NT2/D1 (cell line): Measurements from ENCODE around the gene DNALI1.
"Not testable (repeated sequence)": the region's sequence is repeated elsewhere in the genome, so short reads cannot be mapped to it uniquely, and the experiment has no call there.

Experiments
- DNase-seq: peaks from one replicate; pipeline ENCODE4 v3.0.0-alpha.2; 2011; ENCODE audit warnings: low read depth, low spot score
- H3K27me3 ChIP-seq: 2 replicates; pipeline ENCODE4 v1.6.0; 2011; ENCODE audit warnings: mild to moderate bottlenecking; ENCODE audit not compliant: insufficient read length, insufficient read depth
- H3K36me3 ChIP-seq: 2 replicates; pipeline ENCODE4 v1.6.1; 2011; ENCODE audit warnings: mild to moderate bottlenecking, low read length, mixed read lengths; ENCODE audit not compliant: insufficient read depth, insufficient read length
- H3K4me1 ChIP-seq: 2 replicates; pipeline ENCODE4 v1.5.1; 2011; ENCODE audit not compliant: insufficient read depth, insufficient read length
- H3K4me3 ChIP-seq: 2 replicates; pipeline ENCODE4 v1.5.1; 2011; ENCODE audit warnings: low read depth; ENCODE audit not compliant: insufficient read length
- H3K9ac ChIP-seq: 2 replicates; pipeline ENCODE4 v1.6.0; 2011; ENCODE audit warnings: low read depth; ENCODE audit not compliant: insufficient read length
- H3K9me3 ChIP-seq: 2 replicates; pipeline ENCODE4 v1.5.1; 2011; ENCODE audit warnings: mild to moderate bottlenecking, low read length; ENCODE audit not compliant: insufficient read depth
- SUZ12 ChIP-seq: IDR thresholded peaks from 2 replicates; pipeline ENCODE4 v1.6.1; 2011; ENCODE audit not compliant: insufficient read length, insufficient read depth; ENCODE audit errors: extremely low read depth
- YY1 ChIP-seq: IDR thresholded peaks from 2 replicates; pipeline ENCODE4 v1.6.1; 2011; ENCODE audit not compliant: insufficient read length, insufficient read depth
- ZNF274 ChIP-seq: IDR thresholded peaks from 2 replicates; pipeline ENCODE4 v1.6.1; 2011; ENCODE audit warnings: mild to moderate bottlenecking, low read depth, low read length

DNALI1 gene

DNA sequence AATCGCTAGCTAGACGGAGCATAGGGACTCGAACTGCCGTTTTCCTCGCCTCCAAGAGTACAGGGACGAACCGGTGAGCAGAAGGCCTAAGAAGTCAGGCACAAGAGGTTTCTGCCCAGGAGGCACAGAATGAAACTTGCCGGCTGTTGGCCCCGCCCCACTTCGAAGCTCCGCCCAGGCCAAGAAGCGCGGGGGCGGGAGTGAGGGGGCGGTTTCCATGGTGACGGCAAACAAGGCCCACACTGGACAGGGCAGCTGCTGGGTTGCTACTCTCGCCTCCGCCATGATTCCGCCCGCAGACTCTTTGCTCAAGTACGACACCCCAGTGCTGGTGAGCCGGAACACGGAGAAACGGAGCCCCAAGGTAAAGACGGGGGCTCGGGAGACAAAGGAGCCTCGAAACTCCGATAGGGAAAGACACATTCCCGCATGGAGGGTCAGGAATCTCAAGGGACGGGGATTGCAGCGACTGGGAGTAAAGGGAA, at the start of gene DNALI1:
Gene DNALI1 (plus strand): TSS at position 229 of the 485 bp plus-strand sequence. CDS start 55 bp downstream, at position 284.
- peaks cover 17% of the 10 kb centered on the region; the same call in 1 of the 2 replicates for H3K9me3 ChIP-seq
- peak within 1 kb of the TSS; percentile 71 for H3K9ac ChIP-seq
- DNase-seq = peak; percentile 60
- no peaks in the 10 kb centered on the region for H3K27me3 ChIP-seq
- H3K4me1 ChIP-seq = peaks cover 12% of the 10 kb centered on the region
- TF ChIP-seq SUZ12 (no peak), ZNF274 (no peak), YY1 (no peak)
- peaks cover 21% of the 10 kb centered on the region for H3K36me3 ChIP-seq
- peak within 1 kb of the TSS; percentile 19 for H3K4me3 ChIP-seq

DNA sequence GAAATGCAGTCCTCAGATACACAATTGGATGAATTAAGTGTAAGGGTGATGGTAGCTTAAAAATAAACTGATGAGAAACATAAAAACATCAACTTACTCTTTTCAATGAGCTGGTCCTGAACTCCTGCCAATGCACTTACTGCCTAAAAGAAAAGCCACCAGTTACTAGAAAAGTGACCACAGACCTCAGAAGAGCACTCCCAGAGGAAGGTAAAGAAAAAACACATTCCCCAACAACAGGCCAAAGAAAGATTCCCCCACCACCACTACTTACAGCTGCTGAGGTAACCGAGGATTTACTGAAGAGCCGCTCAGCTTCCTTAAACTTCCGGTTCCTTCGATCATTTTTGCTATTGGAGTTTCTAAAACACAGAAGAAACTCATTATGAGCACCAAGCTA, 47.6 kb upstream of the DNALI1 start:
- TF ChIP-seq ZNF274 (no peak), SUZ12 (no peak), YY1 (no peak)
- H3K27me3 ChIP-seq = no peaks in the 10 kb centered on the region
- H3K9ac ChIP-seq = no peak overlapping the region
- DNase-seq = no peak
- H3K4me3 ChIP-seq = no peak overlapping the region
- H3K9me3 ChIP-seq = no peaks in the 10 kb centered on the region
- H3K36me3 ChIP-seq = peaks cover 66% of the 10 kb centered on the region
- H3K4me1 ChIP-seq = no peaks in the 10 kb centered on the region

GRCh38 chr1:37513795-37514349, 42.9 kb upstream of the DNALI1 start:
- peaks cover 2% of the 10 kb centered on the region for H3K27me3 ChIP-seq
- peaks cover 28% of the 10 kb centered on the region for H3K36me3 ChIP-seq
- peak overlapping the region; percentile 63 for H3K9ac ChIP-seq
- no peaks in the 10 kb centered on the region for H3K4me1 ChIP-seq
- H3K4me3 ChIP-seq = peak overlapping the region; percentile 91
- peak; percentile 36 for DNase-seq
- TF ChIP-seq SUZ12 (no peak), YY1 (no peak), ZNF274 (no peak)
- H3K9me3 ChIP-seq = no peaks in the 10 kb centered on the region; the same call in 1 of the 2 replicates

GRCh38 chr1:37514350-37515184, 42.2 kb upstream of the DNALI1 start, which contains the start of gene MEAF6:
TSS of gene MEAF6 (minus strand) at chr1:37514766. CDS start at chr1:37514746, 20 bp downstream.
- H3K9ac ChIP-seq = peak within 1 kb of the TSS; percentile 99
- H3K4me3 ChIP-seq = peak within 1 kb of the TSS; percentile 91
- H3K27me3 ChIP-seq = peaks cover 2% of the 10 kb centered on the region
- H3K4me1 ChIP-seq = no peaks in the 10 kb centered on the region
- TF ChIP-seq SUZ12 (no peak), YY1 (peak; percentile 59)
- H3K36me3 ChIP-seq = peaks cover 25% of the 10 kb centered on the region
- no peaks in the 10 kb centered on the region; the same call in 1 of the 2 replicates for H3K9me3 ChIP-seq
- peak; percentile 83 for DNase-seq

DNA sequence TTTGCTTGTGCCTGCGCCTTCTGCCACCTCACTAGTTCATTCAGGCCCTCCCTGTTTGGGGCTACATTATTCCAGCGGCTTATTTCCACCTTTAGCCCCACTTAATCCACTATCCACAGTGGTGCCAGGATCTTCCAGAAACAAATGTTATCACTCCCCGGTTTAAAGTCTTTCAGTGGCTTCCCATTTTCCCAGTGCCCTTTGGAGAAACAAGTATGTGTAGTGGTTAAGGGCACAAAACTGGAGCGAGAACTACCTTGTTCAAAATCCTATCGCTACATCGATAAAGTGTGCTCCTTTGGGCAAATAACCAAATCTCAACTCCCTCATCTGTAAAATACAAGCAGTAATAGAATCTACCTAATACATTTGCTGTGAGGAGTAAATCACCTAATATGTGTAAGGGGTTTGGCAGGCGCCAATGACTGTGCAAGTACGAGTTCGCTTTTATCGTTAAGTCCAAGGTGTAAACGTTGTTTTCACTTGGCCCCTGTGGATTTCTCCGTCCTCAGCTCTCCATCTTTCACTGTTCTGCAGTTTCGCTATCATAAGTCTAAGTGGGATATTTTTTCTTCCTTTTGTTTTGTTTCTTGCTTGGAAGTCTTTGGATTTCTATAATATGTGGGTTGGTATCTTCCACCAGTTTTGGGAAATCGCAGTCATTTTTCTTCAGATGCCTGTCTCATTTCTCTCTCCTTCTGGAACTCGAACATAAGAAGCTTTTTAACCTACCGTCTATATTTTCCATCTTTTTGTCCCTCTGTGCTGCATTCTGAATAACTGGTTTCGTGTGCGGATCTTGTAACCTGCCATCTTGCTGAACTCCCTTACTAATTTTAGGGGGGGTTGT, 41.3 kb upstream of the DNALI1 start:
- Histone ChIP-seq H3K36me3 (peaks cover 25% of the 10 kb centered on the region), H3K9me3 (no peaks in the 10 kb centered on the region; the same call in 1 of the 2 replicates), H3K9ac (peak overlapping the region; percentile 99), H3K4me1 (no peaks in the 10 kb centered on the region), H3K27me3 (peaks cover 2% of the 10 kb centered on the region), H3K4me3 (peak overlapping the region; percentile 91)
- TF ChIP-seq YY1 (no peak), ZNF274 (no peak), SUZ12 (no peak)
- no peak for DNase-seq

GRCh38 chr1:37517569-37517968, 39.2 kb upstream of the DNALI1 start:
- peaks cover 9% of the 10 kb centered on the region for H3K36me3 ChIP-seq
- H3K27me3 ChIP-seq = peaks cover 2% of the 10 kb centered on the region
- H3K4me1 ChIP-seq = no peaks in the 10 kb centered on the region
- no peak overlapping the region for H3K9ac ChIP-seq
- no peak overlapping the region for H3K4me3 ChIP-seq
- H3K9me3 ChIP-seq = no peaks in the 10 kb centered on the region; the same call in 1 of the 2 replicates
- no peak for TF ChIP-seq ZNF274
- no peak for TF ChIP-seq SUZ12
- no peak for DNase-seq

DNA sequence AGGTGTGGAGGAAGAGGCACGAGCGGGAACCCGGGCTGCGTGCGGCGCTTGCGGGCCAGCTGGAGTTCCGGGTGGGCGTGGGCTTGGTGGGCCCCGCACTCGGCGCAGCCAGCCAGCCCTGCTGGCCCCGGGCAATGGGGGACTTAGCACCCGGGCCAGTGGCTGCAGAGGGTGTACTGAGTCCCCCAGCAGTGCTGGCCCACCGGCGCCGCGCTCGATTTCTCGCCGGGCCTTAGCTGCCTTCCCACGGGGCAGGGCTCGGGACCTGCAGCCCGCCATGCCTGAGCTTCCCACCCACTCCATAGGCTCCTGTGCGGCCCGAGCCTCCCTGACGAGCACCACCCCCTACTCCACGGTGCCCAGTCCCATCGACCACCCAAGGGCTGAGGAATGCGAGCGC, 38.5 kb upstream of the DNALI1 start:
- not testable (repeated sequence) for H3K4me1 ChIP-seq, H3K36me3 ChIP-seq, H3K9me3 ChIP-seq, H3K4me3 ChIP-seq, DNase-seq, H3K27me3 ChIP-seq, H3K9ac ChIP-seq

DNA sequence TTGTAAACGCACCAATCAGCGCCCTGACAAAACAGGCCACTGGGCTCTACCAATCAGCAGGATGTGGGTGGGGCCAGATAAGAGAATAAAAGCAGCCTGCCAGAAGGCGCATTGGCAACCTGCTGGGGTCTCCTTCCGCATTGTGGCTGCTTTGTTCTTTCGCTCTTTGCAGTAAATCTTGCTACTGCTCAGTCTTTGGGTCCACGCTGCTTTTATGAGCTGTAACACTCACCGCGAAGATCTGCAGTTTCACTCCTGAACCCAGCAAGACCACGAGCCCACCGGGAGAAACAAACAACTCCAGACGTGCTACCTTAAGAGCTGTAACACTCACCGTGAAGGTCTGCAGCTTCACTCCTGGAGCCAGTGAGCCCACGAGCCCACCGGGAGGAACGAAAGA, 37.8 kb upstream of the DNALI1 start:
- H3K27me3 ChIP-seq, H3K9ac ChIP-seq, DNase-seq, H3K9me3 ChIP-seq, H3K4me1 ChIP-seq, H3K4me3 ChIP-seq, H3K36me3 ChIP-seq: not testable (repeated sequence)
